HEK293 (cell line): ENCODE data around the gene PLD4.

Experiments
- CTCF ChIA-PET: fragments of 350-600 bp; formaldehyde crosslinking; extraction: SDS; loops from one replicate; lab custom pipeline; 2021; ENCODE audit warnings: antibody characterized with exemption; lab: Yijun Ruan, JAX
- POLR2A ChIA-PET: fragments of 300-600 bp; formaldehyde crosslinking; extraction: SDS; loops from one replicate; lab custom pipeline; 2020; ENCODE audit warnings: antibody characterized with exemption, inconsistent platforms; lab: Yijun Ruan, JAX
- H3K27ac ChIP-seq: fragments of 200-500 bp; sonication (Bioruptor generic); 2 replicates; pipeline ENCODE4 v1.5.1; 2014; ENCODE audit warnings: low read depth, low read length, control low read depth, inconsistent platforms; ENCODE audit errors: extremely low read depth
- H3K36me3 ChIP-seq, 2 experiments: fragments of 200-500 bp in 1 of 2; sonication (Bioruptor generic) in 1 of 2; 1 replicate in 1 of 2; 2 replicates in 1 of 2; pipeline ENCODE4 v1.5.1; 2014 to 2017; ENCODE audit warnings: inconsistent platforms in 2 of 2, low read length in 2 of 2; ENCODE audit not compliant: control insufficient read depth in 2 of 2, insufficient read depth in 1 of 2
- H3K4me1 ChIP-seq: fragments of 200-500 bp; sonication (Bioruptor generic); 2 replicates; pipeline ENCODE4 v1.5.1; 2014; ENCODE audit warnings: mild to moderate bottlenecking, low read length, inconsistent platforms; ENCODE audit not compliant: control insufficient read depth, insufficient read depth
- H3K4me3 ChIP-seq: 2 replicates; pipeline ENCODE4 v1.5.1; 2011; ENCODE audit warnings: low read depth, mild to moderate bottlenecking, control low read depth, low read length, moderate library complexity
- H3K9me3 ChIP-seq: fragments of 200-500 bp; sonication (Bioruptor generic); 2 replicates; pipeline ENCODE4 v1.5.1; 2014; ENCODE audit warnings: low read depth, low read length, inconsistent platforms; ENCODE audit not compliant: control insufficient read depth, insufficient read depth
- EGR2 ChIP-seq: fragments of 450-650 bp; formaldehyde crosslinking; IDR thresholded peaks from 2 replicates; pipeline ENCODE4 v1.5.1; 2016; ENCODE audit warnings: low read depth, missing biosample characterization, missing genetic modification characterization
- KLF10 ChIP-seq: fragments of 450-650 bp; IDR thresholded peaks from 2 replicates; pipeline ENCODE4 v1.5.1; 2018; ENCODE audit warnings: missing biosample characterization, mild to moderate bottlenecking, missing genetic modification characterization
- PRDM1 ChIP-seq: fragments of 450-650 bp; formaldehyde crosslinking; IDR thresholded peaks from 2 replicates; pipeline ENCODE4; 2016; ENCODE audit warnings: missing biosample characterization, missing genetic modification characterization
- SCRT1 ChIP-seq: fragments of 450-650 bp; formaldehyde crosslinking; IDR thresholded peaks from 2 replicates; pipeline ENCODE4 v1.5.1; 2016; ENCODE audit warnings: missing biosample characterization, missing genetic modification characterization, borderline replicate concordance
- SETDB1 ChIP-seq: IDR thresholded peaks from one replicate; pipeline ENCODE4 v1.6.1; 2017; ENCODE audit warnings: mild to moderate bottlenecking, low read length, moderate library complexity, mixed read lengths; ENCODE audit not compliant: insufficient read length
- ZBTB20 ChIP-seq: fragments of 450-650 bp; formaldehyde crosslinking; IDR thresholded peaks from 2 replicates; pipeline ENCODE4 v1.5.1; 2016; ENCODE audit warnings: missing biosample characterization, missing genetic modification characterization
- ZBTB7A ChIP-seq: fragments of 450-650 bp; formaldehyde crosslinking; IDR thresholded peaks from 2 replicates; pipeline ENCODE4 v1.5.1; 2016; ENCODE audit warnings: low read depth, missing biosample characterization, missing genetic modification characterization
- ZNF169 ChIP-seq: fragments of 450-650 bp; formaldehyde crosslinking; IDR thresholded peaks from 2 replicates; pipeline ENCODE4 v1.5.1; 2016; ENCODE audit warnings: missing biosample characterization, missing genetic modification characterization
- ZNF174 ChIP-seq: fragments of 450-650 bp; formaldehyde crosslinking; IDR thresholded peaks from 2 replicates; pipeline ENCODE4 v1.5.0; 2017; ENCODE audit warnings: missing biosample characterization, mild to moderate bottlenecking, missing genetic modification characterization
- ZNF202 ChIP-seq: fragments of 450-650 bp; formaldehyde crosslinking; IDR thresholded peaks from 2 replicates; pipeline ENCODE4 v1.5.1; 2016; ENCODE audit warnings: missing biosample characterization, missing genetic modification characterization, borderline replicate concordance
- ZNF341 ChIP-seq: fragments of 450-650 bp; formaldehyde crosslinking; IDR thresholded peaks from 2 replicates; pipeline ENCODE4; 2016; ENCODE audit warnings: low read depth, missing biosample characterization, missing genetic modification characterization
- ZNF48 ChIP-seq: fragments of 450-650 bp; formaldehyde crosslinking; IDR thresholded peaks from 2 replicates; pipeline ENCODE4 v1.5.1; 2016; ENCODE audit warnings: missing biosample characterization, missing genetic modification characterization
- ZNF548 ChIP-seq: fragments of 450-650 bp; formaldehyde crosslinking; IDR thresholded peaks from 2 replicates; pipeline ENCODE4 v1.5.1; 2016; ENCODE audit warnings: missing biosample characterization, missing genetic modification characterization
- ZNF558 ChIP-seq: fragments of 450-650 bp; formaldehyde crosslinking; IDR thresholded peaks from 2 replicates; pipeline ENCODE4 v1.5.1; 2016; ENCODE audit warnings: missing biosample characterization, missing genetic modification characterization
- ZNF610 ChIP-seq: fragments of 450-650 bp; formaldehyde crosslinking; IDR thresholded peaks from 2 replicates; pipeline ENCODE4 v1.5.1; 2016; ENCODE audit warnings: missing biosample characterization, missing genetic modification characterization, borderline replicate concordance
- ZNF777 ChIP-seq: fragments of 450-650 bp; formaldehyde crosslinking; IDR thresholded peaks from 2 replicates; pipeline ENCODE4 v1.5.1; 2017; ENCODE audit warnings: missing biosample characterization, missing genetic modification characterization, borderline replicate concordance
- ZNF785 ChIP-seq: fragments of 450-650 bp; formaldehyde crosslinking; IDR thresholded peaks from 2 replicates; pipeline ENCODE4 v1.5.1; 2016; ENCODE audit warnings: missing biosample characterization, missing genetic modification characterization
- TF ChIP-seq, protein P1 (sequence below): fragments of 450-650 bp; formaldehyde crosslinking; IDR thresholded peaks from 2 replicates; pipeline ENCODE4 v1.5.1; 2016; ENCODE audit warnings: missing biosample characterization, missing genetic modification characterization

The PLD4 gene

DNA sequence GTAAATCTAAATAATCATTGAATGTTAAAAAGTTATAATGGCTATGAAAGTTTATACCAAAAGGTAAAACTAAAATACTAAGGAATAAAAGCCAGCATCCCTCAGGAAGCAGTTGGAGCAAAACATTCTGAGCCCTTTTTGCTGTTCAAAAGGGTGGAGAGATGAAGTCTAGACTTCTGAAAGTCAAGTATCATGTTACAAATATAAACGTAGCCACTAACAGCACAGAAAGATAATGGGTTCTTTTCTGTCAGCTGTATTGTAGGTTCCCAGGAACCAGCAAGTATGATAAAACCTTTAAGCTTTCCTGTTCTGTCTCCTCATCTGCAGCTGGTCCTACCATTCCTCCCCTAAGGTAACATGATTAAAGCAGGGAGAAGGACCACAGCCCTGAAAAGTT, 16.4 kb upstream of the PLD4 start:
- POLR2A ChIA-PET = interaction anchor here (1.1 kb wide), 1 partner anchor 9 kb away, joined by 3 read pairs; no protein-coding TSS in a partner anchor
- Histone ChIP-seq H3K4me1 (no peaks in the 10 kb centered on the region), H3K9me3 (no peaks in the 10 kb centered on the region), H3K36me3 (no peaks in the 10 kb centered on the region), H3K27ac (no peak overlapping the region), H3K4me3 (no peak overlapping the region)
- TF ChIP-seq ZNF169 (no peak), ZNF202 (no peak), ZNF777 (tag by site-specific recombination) (no peak), SCRT1 (no peak), ZNF341 (tag by site-specific recombination) (peak; percentile 55; the same call in 1 of the 2 replicates), ZNF610 (tag by site-specific recombination) (no peak), ZBTB20 (peak; percentile 33; the same call in 1 of the 2 replicates), ZNF558 (no peak), EGR2 (tag by site-specific recombination) (no peak), PRDM1 (tag by site-specific recombination) (0 out of 2 replicates have a peak, but pooled peaks have one; percentile 15)
- CTCF ChIA-PET = interaction anchor here (1.4 kb wide), 1 partner anchor 140 kb away, joined by 6 read pairs; no protein-coding TSS in a partner anchor

DNA sequence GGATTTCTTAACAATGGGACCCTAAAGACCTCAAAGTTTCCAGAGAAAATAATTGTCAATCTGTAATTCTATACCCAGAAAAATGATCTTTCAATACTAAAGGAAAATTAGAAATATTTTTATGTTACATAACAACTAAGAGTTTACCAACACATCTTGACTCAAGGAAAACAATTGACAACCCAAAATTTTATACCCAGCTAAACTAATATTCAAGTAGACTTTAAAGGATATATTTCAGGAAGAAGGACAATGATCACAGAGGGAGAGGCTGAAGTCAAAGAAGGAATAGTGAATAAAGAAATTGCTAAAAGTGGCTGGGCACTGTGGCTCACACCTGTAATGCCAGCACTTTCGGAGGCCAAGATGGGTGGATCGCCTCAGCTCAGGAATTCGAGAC, 12.6 kb upstream of the PLD4 start:
- ChIA-PET POLR2A (no interaction called here), CTCF (interaction anchor here (1.2 kb wide), 1 partner anchor 63 kb away, joined by 3 read pairs; no protein-coding TSS in a partner anchor)
- H3K4me3 ChIP-seq = no peak overlapping the region
- no peaks in the 10 kb centered on the region for H3K36me3 ChIP-seq
- no peaks in the 10 kb centered on the region for H3K9me3 ChIP-seq
- no peak overlapping the region for H3K27ac ChIP-seq
- no peaks in the 10 kb centered on the region for H3K4me1 ChIP-seq
- peak; percentile 47 for TF ChIP-seq SETDB1
- TF ChIP-seq ZNF548 = no peak
- TF ChIP-seq, all 188 proteins: peak for 1

DNA sequence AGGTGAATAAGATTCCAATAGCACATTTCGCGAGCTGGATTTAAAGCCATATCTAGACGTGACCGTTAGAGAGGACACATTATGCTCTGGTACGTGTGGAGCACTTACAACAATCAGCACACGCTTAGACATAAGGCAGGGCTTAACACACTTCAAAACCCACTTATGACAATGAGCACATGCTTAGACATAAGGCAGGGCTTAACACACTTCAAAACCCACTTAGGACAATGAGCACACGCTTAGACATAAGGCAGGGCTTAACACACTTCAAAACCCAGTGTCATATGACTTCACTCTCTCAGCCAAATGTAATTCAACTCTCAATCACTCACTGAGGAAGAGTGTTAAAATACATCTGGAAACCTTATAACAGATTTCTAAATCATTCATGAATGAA, 11.2 kb upstream of the PLD4 start:
- Histone ChIP-seq H3K36me3 (no peaks in the 10 kb centered on the region), H3K4me3 (no peak overlapping the region), H3K4me1 (no peaks in the 10 kb centered on the region), H3K9me3 (no peaks in the 10 kb centered on the region), H3K27ac (no peak overlapping the region)
- TF ChIP-seq, protein P1, sequence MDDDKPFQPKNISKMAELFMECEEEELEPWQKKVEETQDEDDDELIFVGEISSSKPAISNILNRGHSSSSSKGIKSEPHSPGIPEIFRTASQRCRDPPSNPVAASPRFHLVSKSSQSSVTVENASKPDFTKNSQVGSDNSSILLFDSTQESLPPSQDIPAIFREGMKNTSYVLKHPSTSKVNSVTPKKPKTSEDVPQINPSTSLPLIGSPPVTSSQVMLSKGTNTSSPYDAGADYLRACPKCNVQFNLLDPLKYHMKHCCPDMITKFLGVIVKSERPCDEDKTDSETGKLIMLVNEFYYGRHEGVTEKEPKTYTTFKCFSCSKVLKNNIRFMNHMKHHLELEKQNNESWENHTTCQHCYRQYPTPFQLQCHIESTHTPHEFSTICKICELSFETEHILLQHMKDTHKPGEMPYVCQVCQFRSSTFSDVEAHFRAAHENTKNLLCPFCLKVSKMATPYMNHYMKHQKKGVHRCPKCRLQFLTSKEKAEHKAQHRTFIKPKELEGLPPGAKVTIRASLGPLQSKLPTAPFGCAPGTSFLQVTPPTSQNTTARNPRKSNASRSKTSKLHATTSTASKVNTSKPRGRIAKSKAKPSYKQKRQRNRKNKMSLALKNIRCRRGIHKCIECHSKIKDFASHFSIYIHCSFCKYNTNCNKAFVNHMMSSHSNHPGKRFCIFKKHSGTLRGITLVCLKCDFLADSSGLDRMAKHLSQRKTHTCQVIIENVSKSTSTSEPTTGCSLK (tag by site-specific recombination) = no peak
- no peak for TF ChIP-seq ZBTB7A (tag by site-specific recombination)
- no peak for TF ChIP-seq ZNF48 (tag by site-specific recombination)
- TF ChIP-seq EGR2 (tag by site-specific recombination) = no peak
- no peak for TF ChIP-seq KLF10
- POLR2A ChIA-PET = no interaction called here
- CTCF ChIA-PET = interaction anchor here (1.3 kb wide), 1 partner anchor 145 kb away, joined by 4 read pairs; no protein-coding TSS in a partner anchor

DNA sequence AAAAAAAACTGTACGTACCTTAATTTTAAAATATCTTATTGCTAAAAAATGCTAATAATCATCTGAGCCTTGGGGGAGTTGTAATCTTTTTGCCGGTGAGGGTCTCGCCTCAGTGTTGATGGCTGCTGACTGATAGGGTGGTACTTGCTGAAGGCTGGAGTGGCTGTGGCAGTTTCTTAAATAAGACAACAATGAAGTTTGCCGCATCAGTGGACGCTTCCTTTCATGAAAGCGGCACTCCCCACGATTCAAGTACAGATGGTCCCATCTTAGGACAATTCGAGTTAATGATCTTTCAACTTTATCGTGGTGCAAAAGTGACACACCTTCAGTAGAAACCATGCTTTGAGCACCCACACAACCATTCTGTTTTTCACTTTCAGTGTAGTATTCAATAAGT, 7.6 kb upstream of the PLD4 start:
- Histone ChIP-seq H3K9me3 (no peaks in the 10 kb centered on the region), H3K36me3 (no peaks in the 10 kb centered on the region), H3K4me1 (no peaks in the 10 kb centered on the region), H3K27ac (no peak overlapping the region), H3K4me3 (no peak overlapping the region)
- TF ChIP-seq ZNF48 (tag by site-specific recombination) = no peak
- TF ChIP-seq ZNF785 (tag by site-specific recombination) = no peak
- no peak for TF ChIP-seq ZNF169
- TF ChIP-seq ZNF174 (tag by site-specific recombination) = no peak
- ChIA-PET CTCF (no interaction called here), POLR2A (no interaction called here)
